H9 (cell line): ENCODE measurements around the gene STAP2. TPM values are rescaled to one million over a fixed set of nuclear protein-coding genes. Genes with fewer than 3 reads are reported as not detected.

Source experiments
- DNase-seq: peaks from one replicate; pipeline ENCODE4 v3.0.0-alpha.2; 2017
- H2AFZ ChIP-seq: one replicate; pipeline ENCODE4 v1.6.1; 2013; ENCODE audit warnings: mild to moderate bottlenecking, low read length, control low read depth, moderate library complexity
- H2AK5ac ChIP-seq: 2 replicates; pipeline ENCODE4 v1.6.1; 2013; ENCODE audit warnings: low read length, control low read depth, mixed read lengths; ENCODE audit not compliant: insufficient read length
- H2BK120ac ChIP-seq: one replicate; pipeline ENCODE4 v1.6.1; 2013; ENCODE audit warnings: low read depth, mild to moderate bottlenecking, low read length, control low read depth, inconsistent platforms; ENCODE audit not compliant: poor library complexity, severe bottlenecking
- H2BK12ac ChIP-seq: 2 replicates; pipeline ENCODE4 v1.6.1; 2013; ENCODE audit warnings: low read length, control low read depth, mixed read lengths, low read depth; ENCODE audit not compliant: insufficient read length
- H2BK15ac ChIP-seq: 2 replicates; pipeline ENCODE4 v1.6.1; 2013; ENCODE audit warnings: low read depth, low read length, control low read depth
- H2BK20ac ChIP-seq: one replicate; pipeline ENCODE4 v1.6.1; 2013; ENCODE audit warnings: low read depth, mild to moderate bottlenecking, low read length, control low read depth, inconsistent platforms; ENCODE audit not compliant: poor library complexity, severe bottlenecking
- H2BK5ac ChIP-seq: 2 replicates; pipeline ENCODE4 v1.6.1; 2013; ENCODE audit warnings: low read length, control low read depth, mixed read lengths; ENCODE audit not compliant: insufficient read length
- H3K14ac ChIP-seq: 2 replicates; pipeline ENCODE4 v1.6.1; 2013; ENCODE audit warnings: low read length, control low read depth; ENCODE audit not compliant: insufficient read depth
- H3K18ac ChIP-seq: 2 replicates; pipeline ENCODE4 v1.6.1; 2013; ENCODE audit warnings: low read depth, mild to moderate bottlenecking, mixed read lengths, low read length, control low read depth; ENCODE audit not compliant: insufficient read length
- H3K23ac ChIP-seq: 2 replicates; pipeline ENCODE4 v1.6.1; 2013; ENCODE audit warnings: low read length, control low read depth, mixed read lengths, low read depth; ENCODE audit not compliant: insufficient read length
- H3K23me2 ChIP-seq: 2 replicates; pipeline ENCODE4 v1.6.1; 2013; ENCODE audit warnings: low read depth, mild to moderate bottlenecking, mixed read lengths, low read length, control low read depth; ENCODE audit not compliant: insufficient read length, poor library complexity, severe bottlenecking
- H3K27ac ChIP-seq: 2 replicates; pipeline ENCODE4 v1.5.1; 2013; ENCODE audit warnings: low read length, control low read depth, mixed read lengths, low read depth; ENCODE audit not compliant: insufficient read length
- H3K27me3 ChIP-seq: 2 replicates; pipeline ENCODE4 v1.6.1; 2013; ENCODE audit warnings: low read length, control low read depth, inconsistent platforms; ENCODE audit not compliant: insufficient read depth
- H3K4ac ChIP-seq: 2 replicates; pipeline ENCODE4 v1.6.1; 2013; ENCODE audit warnings: low read depth, mild to moderate bottlenecking, control low read depth, inconsistent platforms, low read length, moderate library complexity
- H3K4me1 ChIP-seq: 2 replicates; pipeline ENCODE4 v1.6.1; 2013; ENCODE audit warnings: low read length, control low read depth, inconsistent platforms; ENCODE audit not compliant: insufficient read depth
- H3K4me2 ChIP-seq: 2 replicates; pipeline ENCODE4 v1.6.1; 2013; ENCODE audit warnings: low read length, control low read depth, mixed read lengths; ENCODE audit not compliant: insufficient read length, insufficient read depth
- H3K56ac ChIP-seq: 2 replicates; pipeline ENCODE4 v1.6.1; 2013; ENCODE audit warnings: low read depth, mild to moderate bottlenecking, mixed read lengths, low read length, control low read depth; ENCODE audit not compliant: insufficient read length
- H3K79me1 ChIP-seq: 2 replicates; pipeline ENCODE4 v1.6.1; 2013; ENCODE audit warnings: low read depth, mild to moderate bottlenecking, moderate library complexity, low read length, control low read depth, inconsistent platforms; ENCODE audit not compliant: insufficient read depth, poor library complexity, severe bottlenecking
- H3K79me2 ChIP-seq: 2 replicates; pipeline ENCODE4 v1.6.1; 2013; ENCODE audit warnings: low read length, control low read depth, inconsistent platforms; ENCODE audit not compliant: insufficient read depth
- H3K9ac ChIP-seq: 2 replicates; pipeline ENCODE4 v1.6.1; 2013; ENCODE audit warnings: low read length, control low read depth, mixed read lengths; ENCODE audit not compliant: insufficient read length; ENCODE audit errors: extremely low read depth
- H3K9me3 ChIP-seq: one replicate; pipeline ENCODE4 v1.6.1; 2013; ENCODE audit warnings: low read depth, low read length, inconsistent platforms; ENCODE audit not compliant: control insufficient read depth
- H3T11ph ChIP-seq: one replicate; pipeline ENCODE4 v1.6.1; 2013; ENCODE audit warnings: mild to moderate bottlenecking, low read length, control low read depth, inconsistent platforms
- H4K20me1 ChIP-seq: one replicate; pipeline ENCODE4 v1.6.1; 2013; ENCODE audit not compliant: control insufficient read depth, insufficient read length, insufficient read depth
- H4K5ac ChIP-seq: 2 replicates; pipeline ENCODE4 v1.6.1; 2013; ENCODE audit warnings: low read depth, mild to moderate bottlenecking, mixed read lengths, low read length, control low read depth; ENCODE audit not compliant: insufficient read length
- H4K8ac ChIP-seq: replicated peaks from 2 replicates; pipeline ENCODE4 v1.6.1; 2013; ENCODE audit warnings: low read length, control low read depth, mixed read lengths, low read depth; ENCODE audit not compliant: insufficient read length
- H4K91ac ChIP-seq: 2 replicates; pipeline ENCODE4 v1.6.1; 2013; ENCODE audit warnings: low read depth, mild to moderate bottlenecking, moderate library complexity, mixed read lengths, low read length, control low read depth; ENCODE audit not compliant: insufficient read length
- H3K27ac Mint-ChIP-seq, 3 experiments: 2 replicates in 2 of 3; 3 replicates in 1 of 3; pipeline ENCODE4 v1.8.0; 2020 to 2021; ENCODE audit warnings: mixed read lengths in 3 of 3, mild to moderate bottlenecking in 1 of 3, moderate library complexity in 1 of 3
- H3K27me3 Mint-ChIP-seq: 2 replicates; pipeline ENCODE4 v1.8.0; 2021; ENCODE audit warnings: low read depth, mild to moderate bottlenecking, moderate library complexity, mixed read lengths
- H3K36me3 Mint-ChIP-seq, 3 experiments: 2 replicates in 2 of 3; 3 replicates in 1 of 3; pipeline ENCODE4 v1.8.0; 2020 to 2021; ENCODE audit warnings: low read depth in 3 of 3, mixed read lengths in 3 of 3; ENCODE audit not compliant: insufficient read depth in 1 of 3
- H3K4me1 Mint-ChIP-seq, 2 experiments: 2 replicates each; pipeline ENCODE4 v1.8.0; 2020; ENCODE audit warnings: mixed read lengths in 2 of 2
- H3K4me3 Mint-ChIP-seq, 2 experiments: 2 replicates in 1 of 2; 3 replicates in 1 of 2; pipeline ENCODE4 v1.8.0; 2020 to 2021; ENCODE audit warnings: mild to moderate bottlenecking in 2 of 2, mixed read lengths in 2 of 2, moderate library complexity in 1 of 2
- H3K9me3 Mint-ChIP-seq, 2 experiments: 2 replicates in 1 of 2; 3 replicates in 1 of 2; pipeline ENCODE4 v1.8.0; 2020; ENCODE audit warnings: mild to moderate bottlenecking in 2 of 2, mixed read lengths in 2 of 2, moderate library complexity in 1 of 2
- CTCF ChIP-seq: fragments of 200-600 bp; sonication (generic); conservative IDR thresholded peaks from 3 replicates; pipeline ENCODE4 v1.8.0; 2021; ENCODE audit warnings: antibody characterized with exemption, mild to moderate bottlenecking
- WGBS: extraction: QIAGEN DNeasy Blood & Tissue Kit; methylation state at CpG from one replicate; pipeline ENCODE4 v1.1.7; 2013; ENCODE audit warnings: missing lambda C conversion rate, low lambda C conversion rate, mixed read lengths; ENCODE audit not compliant: insufficient read length; ENCODE audit errors: extremely low coverage; 5-methylcytosine and 5-hydroxymethylcytosine counted together
- total RNA-seq: library from RNA; stranded (reverse); gene quantifications from 2 replicates; pipeline ENCODE4 v1.2.1, GENCODE V29; 2021

The STAP2 gene
- total RNA-seq, 1 experiment from 2014 or later = 20.2 TPM

- H3K56ac ChIP-seq = no peak overlapping the region
- H3K4ac ChIP-seq = peak overlapping the region; percentile 3; the same call in 1 of the 2 replicates
- H4K20me1 ChIP-seq = peaks cover 3% of the 10 kb centered on the region
- no peaks in the 10 kb centered on the region for H3K23me2 ChIP-seq
- no peak overlapping the region for H3K27ac ChIP-seq
- H3K79me2 ChIP-seq = no peaks in the 10 kb centered on the region; the same call in 1 of the 2 replicates
- H3K14ac ChIP-seq = peak overlapping the region; percentile 61
- no peak overlapping the region for H2BK120ac ChIP-seq
- DNase-seq = peak; percentile 59
- H3K9me3 ChIP-seq = no peaks in the 10 kb centered on the region
- Mint-ChIP-seq H3K9me3 (no peaks in the 10 kb centered on the region), H3K27ac (no peak overlapping the region), H3K36me3 (peaks cover 0 to 3% (median 0%) of the 10 kb centered on the region in 3 experiments; a peak in 2 of 7 replicates), H3K4me1 (peaks cover 29 to 44% of the 10 kb centered on the region in 2 experiments), H3K27me3 (0 out of 2 replicates have a peak, but pooled peaks cover 2% of the 10 kb centered on the region), H3K4me3 (no peak overlapping the region)
- no peak overlapping the region for H4K5ac ChIP-seq
- peak overlapping the region; percentile 35 for H3K18ac ChIP-seq
- no peak overlapping the region for H3K23ac ChIP-seq
- H4K91ac ChIP-seq = peak overlapping the region; percentile 46
- TF ChIP-seq CTCF = no peak
- no peak overlapping the region for H3K9ac ChIP-seq
- peaks cover 8% of the 10 kb centered on the region; the same call in 1 of the 2 replicates for H3K4me1 ChIP-seq
- peak overlapping the region; percentile 31 for H2BK12ac ChIP-seq
- H2BK15ac ChIP-seq = no peak overlapping the region
- H2BK20ac ChIP-seq = no peak overlapping the region
- H2AFZ ChIP-seq = no peak overlapping the region
- no peak overlapping the region for H4K8ac ChIP-seq
- H3K27me3 ChIP-seq = no peaks in the 10 kb centered on the region
- no peak overlapping the region for H3T11ph ChIP-seq
- no peak overlapping the region for H2AK5ac ChIP-seq
- no CpG with 5 or more reads among the region's 27 CpGs for WGBS
- H3K4me2 ChIP-seq = no peak overlapping the region
- peaks cover 7% of the 10 kb centered on the region for H3K79me1 ChIP-seq
- H2BK5ac ChIP-seq = no peak overlapping the region
Observed at GRCh38 chr19:4374498-4375163, 36.0 kb upstream of the STAP2 start.
